Measurements from ENCODE around the gene KCTD16. TPM values are rescaled to one million over a fixed set of nuclear protein-coding genes. Genes with fewer than 3 reads are reported as not detected.

The KCTD16 gene
- total and polyA plus RNA-seq, 2 donors (not counting 1 experiment from before 2014, with no cell fraction given) = not detected

GRCh38 chr5:144248015-144248414, 77.3 kb downstream of the KCTD16 start:
- CTCF ChIA-PET = interaction anchor here (1.4 kb wide), 1 partner anchor 10 kb away, joined by 3 read pairs; no protein-coding TSS in a partner anchor
- intact Hi-C loops (cut with micrococcal nuclease) = no loop called here
- Histone ChIP-seq H3K9ac (ENCODE audit: low read length) (no peak overlapping the region), H3K79me2 (ENCODE audit: control insufficient read depth, insufficient read depth, low read length) (no peaks in the 10 kb centered on the region), H3K4me3 (ENCODE audit: control extremely low read depth in 1 of 5, extremely low read depth in 1 of 5, insufficient read depth in 1 of 5, low read depth in 2 of 5, low read length in 4 of 5) (no peak overlapping the region), H3K4me1 (ENCODE audit: control insufficient read depth in 2 of 2, insufficient read depth in 2 of 2, low read length in 2 of 2) (no peaks in the 10 kb centered on the region), H3K4me2 (replicated peaks; ENCODE audit: low read depth, low read length, poor library complexity, severe bottlenecking) (no peak overlapping the region), H3K27me3 (replicated peaks in 1 of 4; ENCODE audit: control extremely low read depth in 1 of 4, control insufficient read depth in 3 of 4, insufficient read depth in 4 of 4, low read length in 3 of 4) (no peaks in the 10 kb centered on the region), H3K36me3 (replicated peaks in 1 of 2; ENCODE audit: control extremely low read depth in 1 of 2, control insufficient read depth in 1 of 2, extremely low read depth in 1 of 2, insufficient read depth in 2 of 2, low read length in 1 of 2) (no peaks in the 10 kb centered on the region), H4K20me1 (ENCODE audit: control insufficient read depth, insufficient read depth, low read length, poor library complexity, severe bottlenecking) (no peaks in the 10 kb centered on the region), H2AFZ (ENCODE audit: insufficient read depth, low read depth, low read length, poor library complexity, severe bottlenecking) (no peak overlapping the region), H3K9me3 (ENCODE audit: control extremely low read depth in 1 of 3, control insufficient read depth in 2 of 3, insufficient read depth in 1 of 3, low read length in 2 of 3) (no peaks in the 10 kb centered on the region), H3K27ac (ENCODE audit: low read length in 2 of 2) (no peak overlapping the region)
- H3K27me3 Mint-ChIP-seq = peaks cover 3% of the 10 kb centered on the region
- H3K4me1 Mint-ChIP-seq = no peaks in the 10 kb centered on the region
- no peaks in the 10 kb centered on the region for H3K9me3 Mint-ChIP-seq (ENCODE audit: insufficient read depth)
- ATAC-seq (ENCODE audit: low read depth) = no peak
- POLR2A ChIA-PET = no interaction called here
- H3K27ac Mint-ChIP-seq = no peak overlapping the region
- no peak overlapping the region for H3K4me3 Mint-ChIP-seq
- DNase-seq = no peak
- TF ChIP-seq CTCF (IDR thresholded peaks at IDR 0.05) (no peak), EZH2 (IDR thresholded peaks at IDR 0.05; ENCODE audit: borderline replicate concordance, insufficient read depth, low read depth, low read length, poor library complexity, severe bottlenecking) (no peak)
- 93% methylated on average over 2 of the region's 2 CpGs for WGBS (ENCODE audit: insufficient coverage)

GRCh38 chr5:144249755-144250464, 79.2 kb downstream of the KCTD16 start:
- Mint-ChIP-seq H3K27ac (no peak overlapping the region), H3K4me1 (no peaks in the 10 kb centered on the region), H3K27me3 (peaks cover 3% of the 10 kb centered on the region), H3K4me3 (no peak overlapping the region), H3K9me3 (ENCODE audit: insufficient read depth) (no peaks in the 10 kb centered on the region)
- H3K36me3 ChIP-seq (replicated peaks in 1 of 2; ENCODE audit: control extremely low read depth in 1 of 2, control insufficient read depth in 1 of 2, extremely low read depth in 1 of 2, insufficient read depth in 2 of 2, low read length in 1 of 2) = no peaks in the 10 kb centered on the region
- no peak overlapping the region for H3K4me2 ChIP-seq (replicated peaks; ENCODE audit: low read depth, low read length, poor library complexity, severe bottlenecking)
- no peak overlapping the region for H3K27ac ChIP-seq (ENCODE audit: low read length in 2 of 2)
- ChIA-PET CTCF (no interaction called here), POLR2A (no interaction called here)
- H3K9me3 ChIP-seq (ENCODE audit: control extremely low read depth in 1 of 3, control insufficient read depth in 2 of 3, insufficient read depth in 1 of 3, low read length in 2 of 3) = no peaks in the 10 kb centered on the region
- no peak for DNase-seq
- no peak overlapping the region for H3K9ac ChIP-seq (ENCODE audit: low read length)
- H3K4me1 ChIP-seq (ENCODE audit: control insufficient read depth in 2 of 2, insufficient read depth in 2 of 2, low read length in 2 of 2) = no peaks in the 10 kb centered on the region
- H3K27me3 ChIP-seq (replicated peaks in 1 of 4; ENCODE audit: control extremely low read depth in 1 of 4, control insufficient read depth in 3 of 4, insufficient read depth in 4 of 4, low read length in 3 of 4) = no peaks in the 10 kb centered on the region
- ATAC-seq (ENCODE audit: low read depth) = no peak
- H4K20me1 ChIP-seq (ENCODE audit: control insufficient read depth, insufficient read depth, low read length, poor library complexity, severe bottlenecking) = no peaks in the 10 kb centered on the region
- intact Hi-C loops (cut with micrococcal nuclease) = no loop called here
- no peak overlapping the region for H3K4me3 ChIP-seq (ENCODE audit: control extremely low read depth in 1 of 5, extremely low read depth in 1 of 5, insufficient read depth in 1 of 5, low read depth in 2 of 5, low read length in 4 of 5)
- H3K79me2 ChIP-seq (ENCODE audit: control insufficient read depth, insufficient read depth, low read length) = no peaks in the 10 kb centered on the region
- WGBS (ENCODE audit: insufficient coverage) = no CpG with 5 or more reads among the region's 2 CpGs
- H2AFZ ChIP-seq (ENCODE audit: insufficient read depth, low read depth, low read length, poor library complexity, severe bottlenecking) = no peak overlapping the region
- no peak for TF ChIP-seq EZH2 (IDR thresholded peaks at IDR 0.05; ENCODE audit: borderline replicate concordance, insufficient read depth, low read depth, low read length, poor library complexity, severe bottlenecking)
- no peak for TF ChIP-seq CTCF (IDR thresholded peaks at IDR 0.05)
